ENCODE data around the gene MNT.

Gene MNT

DNA sequence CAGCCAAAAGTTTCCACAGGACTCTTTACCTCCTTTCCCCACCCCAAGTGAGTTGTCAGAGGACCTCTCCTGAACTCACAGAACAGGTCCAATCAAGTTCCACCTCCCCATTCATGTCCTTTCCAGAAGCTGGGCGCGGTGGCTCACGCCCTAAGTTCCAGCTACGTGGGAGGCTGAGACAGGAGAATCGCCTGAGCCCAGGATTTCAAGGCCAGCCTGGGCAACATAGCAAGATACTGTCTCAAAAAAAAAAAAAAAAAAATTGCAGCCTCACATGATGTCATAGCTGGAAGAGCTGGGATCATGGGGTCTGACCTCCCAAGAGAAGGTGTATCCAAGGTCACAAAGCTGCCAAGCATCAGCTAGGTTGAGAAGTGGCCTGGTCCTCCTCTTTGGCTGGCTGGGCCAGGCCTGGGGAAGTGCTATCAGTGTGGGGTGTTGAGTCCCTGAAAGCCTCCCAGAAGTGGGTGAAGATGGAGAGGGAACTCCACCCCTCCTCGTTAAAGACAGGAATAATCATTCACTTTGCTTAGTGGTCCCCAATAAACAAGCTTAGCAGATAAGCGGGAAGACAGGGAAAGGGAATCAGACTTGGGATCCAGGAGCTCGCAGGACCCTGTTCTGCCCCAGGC lies 5.5 kb upstream of the MNT start:
- no peak overlapping the region for H3K4me3 ChIP-seq (ENCODE audit: low read depth, low read length)
- TF ChIP-seq, protein P1, sequence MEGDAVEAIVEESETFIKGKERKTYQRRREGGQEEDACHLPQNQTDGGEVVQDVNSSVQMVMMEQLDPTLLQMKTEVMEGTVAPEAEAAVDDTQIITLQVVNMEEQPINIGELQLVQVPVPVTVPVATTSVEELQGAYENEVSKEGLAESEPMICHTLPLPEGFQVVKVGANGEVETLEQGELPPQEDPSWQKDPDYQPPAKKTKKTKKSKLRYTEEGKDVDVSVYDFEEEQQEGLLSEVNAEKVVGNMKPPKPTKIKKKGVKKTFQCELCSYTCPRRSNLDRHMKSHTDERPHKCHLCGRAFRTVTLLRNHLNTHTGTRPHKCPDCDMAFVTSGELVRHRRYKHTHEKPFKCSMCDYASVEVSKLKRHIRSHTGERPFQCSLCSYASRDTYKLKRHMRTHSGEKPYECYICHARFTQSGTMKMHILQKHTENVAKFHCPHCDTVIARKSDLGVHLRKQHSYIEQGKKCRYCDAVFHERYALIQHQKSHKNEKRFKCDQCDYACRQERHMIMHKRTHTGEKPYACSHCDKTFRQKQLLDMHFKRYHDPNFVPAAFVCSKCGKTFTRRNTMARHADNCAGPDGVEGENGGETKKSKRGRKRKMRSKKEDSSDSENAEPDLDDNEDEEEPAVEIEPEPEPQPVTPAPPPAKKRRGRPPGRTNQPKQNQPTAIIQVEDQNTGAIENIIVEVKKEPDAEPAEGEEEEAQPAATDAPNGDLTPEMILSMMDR (IDR thresholded peaks at IDR 0.05; ENCODE audit: insufficient read depth, low read depth, low read length, missing control alignments) = no peak
- DNase-seq (ENCODE audit: low read depth) = no peak

DNA sequence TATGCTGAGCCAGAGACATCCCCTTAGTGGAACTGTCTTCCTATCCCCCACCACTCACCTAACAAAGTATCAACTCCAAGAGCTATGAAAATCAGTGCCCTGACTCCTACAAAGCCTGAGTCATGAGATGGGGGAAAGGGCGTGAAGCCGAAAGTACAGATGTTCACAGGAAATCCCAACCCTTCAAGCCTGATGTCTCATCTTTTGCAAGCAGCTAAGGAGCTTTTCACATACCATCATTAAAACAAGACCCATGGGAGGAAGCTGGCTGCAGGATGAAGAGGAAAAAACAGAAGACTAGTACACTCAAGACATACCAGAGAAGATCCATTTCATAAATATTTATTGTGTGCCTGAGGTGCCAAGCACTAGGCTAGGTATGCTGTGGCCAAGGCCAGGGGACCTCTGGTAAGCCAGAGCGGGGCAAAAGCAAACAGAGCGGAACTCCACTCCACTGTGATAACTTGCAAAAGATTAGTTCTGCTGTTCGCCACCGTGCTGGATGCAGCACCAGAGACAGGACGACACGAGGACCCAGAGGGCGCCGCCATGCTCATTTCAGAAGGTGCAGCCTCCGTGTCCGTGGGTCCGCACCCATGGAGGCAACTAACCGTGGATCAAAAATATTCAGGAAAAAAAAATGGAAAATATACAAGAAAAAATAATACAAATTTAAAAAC lies 4.5 kb upstream of the MNT start:
- no peak overlapping the region for H3K4me3 ChIP-seq (ENCODE audit: low read depth, low read length)
- TF ChIP-seq, protein P1 (IDR thresholded peaks at IDR 0.05; ENCODE audit: insufficient read depth, low read depth, low read length, missing control alignments) = no peak
- DNase-seq (ENCODE audit: low read depth) = no peak

DNA sequence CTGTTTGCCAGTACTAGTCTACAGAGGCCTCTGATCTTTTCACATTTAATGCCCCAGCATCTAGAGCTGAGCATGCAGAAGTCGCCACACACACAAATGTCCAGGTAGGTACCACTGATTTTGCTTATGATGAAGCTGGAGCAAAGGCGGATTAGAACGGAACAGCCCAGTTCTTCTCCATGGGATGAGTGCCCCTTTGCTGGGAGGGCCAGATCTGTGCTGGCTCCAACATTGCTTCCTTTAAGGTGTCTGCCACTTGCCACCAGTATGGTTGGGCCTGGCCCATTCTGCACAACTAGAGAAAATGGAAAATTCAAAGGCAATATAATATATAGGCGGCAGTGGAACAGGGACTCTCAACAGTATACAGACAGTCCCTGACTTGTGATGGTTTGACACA lies 2.2 kb upstream of the MNT start:
- TF ChIP-seq, protein P1 (IDR thresholded peaks at IDR 0.05; ENCODE audit: insufficient read depth, low read depth, low read length, missing control alignments) = no peak
- H3K4me3 ChIP-seq (ENCODE audit: low read depth, low read length) = no peak overlapping the region
- DNase-seq (ENCODE audit: low read depth) = no peak

DNA sequence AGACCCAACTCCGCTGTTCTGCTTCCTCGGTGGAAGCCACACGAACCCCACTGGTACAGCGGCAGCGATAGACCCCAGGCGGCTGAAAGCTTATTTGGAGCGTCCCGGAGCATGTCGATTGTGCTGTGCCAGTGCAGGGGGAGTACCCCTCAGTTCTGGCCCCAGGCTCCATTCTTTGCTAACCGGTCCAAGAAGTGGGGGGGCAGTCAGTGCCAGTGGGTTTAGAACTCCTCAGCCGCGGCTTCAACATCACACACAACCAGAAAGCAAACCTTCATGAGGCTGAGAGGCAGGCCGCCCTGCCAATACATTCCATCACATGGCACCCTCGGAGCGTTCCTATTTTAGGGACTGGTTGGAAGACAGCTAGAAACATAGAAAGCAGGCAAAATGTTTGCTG lies 1.7 kb upstream of the MNT start:
- no peak for DNase-seq (ENCODE audit: low read depth)
- TF ChIP-seq, protein P1 (IDR thresholded peaks at IDR 0.05; ENCODE audit: insufficient read depth, low read depth, low read length, missing control alignments) = no peak
- peak overlapping the region; percentile 64 for H3K4me3 ChIP-seq (ENCODE audit: low read depth, low read length)

DNA sequence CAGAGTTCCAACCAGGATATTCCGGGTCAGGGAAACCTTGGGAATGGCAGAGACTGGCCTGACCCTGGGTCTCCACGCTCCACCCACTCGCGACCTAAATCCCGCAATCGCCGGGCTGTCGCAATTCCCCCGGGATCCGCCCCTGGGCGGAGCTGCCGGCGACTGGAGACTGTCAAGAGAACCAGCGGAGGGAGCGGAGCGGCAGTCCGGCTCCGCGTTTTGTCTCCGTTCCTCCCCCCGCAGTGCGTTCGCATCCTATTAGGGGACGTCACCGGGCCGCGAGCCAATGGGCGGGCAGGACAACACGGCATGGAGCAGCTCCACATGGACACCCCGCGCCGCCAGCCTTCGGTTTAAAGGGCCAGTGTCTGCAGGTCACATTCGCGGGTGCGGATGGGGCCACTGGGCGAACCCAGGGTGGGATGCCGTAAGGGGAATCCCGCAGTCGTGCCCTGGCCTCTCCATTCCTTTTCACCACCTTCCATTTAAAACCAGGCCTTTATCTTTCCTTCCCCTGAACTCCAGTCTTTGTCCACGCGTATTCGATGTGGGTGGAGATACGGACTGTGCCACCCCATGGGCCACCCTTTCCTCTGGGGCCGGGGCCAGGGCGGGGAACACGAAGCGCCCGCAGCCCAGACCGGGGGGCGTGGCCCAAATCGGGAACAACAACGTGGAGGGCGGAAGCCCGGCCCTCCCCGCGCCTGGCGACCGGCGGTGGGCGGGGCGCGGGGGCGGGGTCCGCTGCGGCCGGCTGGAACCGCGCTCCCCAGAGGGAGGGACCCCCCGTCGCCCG lies 764 bp upstream of the MNT start:
- TF ChIP-seq, protein P1 (IDR thresholded peaks at IDR 0.05; ENCODE audit: insufficient read depth, low read depth, low read length, missing control alignments) = no peak
- DNase-seq (ENCODE audit: low read depth) = peak; percentile 100
- peak overlapping the region; percentile 75 for H3K4me3 ChIP-seq (ENCODE audit: low read depth, low read length)

DNA sequence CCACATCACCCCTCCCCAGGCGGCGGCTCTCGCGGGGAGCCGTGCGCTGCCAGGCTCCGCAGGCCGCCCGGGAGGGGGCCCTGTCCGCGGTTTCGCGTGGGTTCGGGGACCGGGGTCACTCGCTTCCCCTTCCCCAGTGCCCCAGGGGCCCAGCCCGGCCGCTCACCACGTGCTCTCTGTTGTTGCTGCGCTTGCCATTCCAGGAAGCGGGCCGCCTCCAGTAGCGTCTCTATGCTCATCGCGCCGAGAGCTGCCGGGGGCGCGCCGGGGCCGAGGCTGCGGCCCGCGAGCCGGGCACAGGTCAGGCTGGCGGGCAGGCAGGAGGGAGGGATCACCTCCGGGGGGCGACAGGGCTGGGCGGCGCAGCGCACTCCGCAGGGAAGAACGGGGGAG lies 390 bp downstream of the MNT start:
- DNase-seq (ENCODE audit: low read depth) = peak; percentile 70
- TF ChIP-seq, protein P1 (IDR thresholded peaks at IDR 0.05; ENCODE audit: insufficient read depth, low read depth, low read length, missing control alignments) = no peak
- peak overlapping the region; percentile 88 for H3K4me3 ChIP-seq (ENCODE audit: low read depth, low read length)

All from GM12865 (cell line).